HG02973 (cell line): ENCODE measurements around the gene COL23A1.

ENCODE experiments used
- ATAC-seq: cut with Tn5 transposase; IDR thresholded peaks from one replicate; pipeline ENCODE4 v1.9.1; 2021; ENCODE audit warnings: moderate library complexity; ENCODE audit not compliant: unreplicated experiment

Gene COL23A1

GRCh38 chr5:178291161-178291561, 299.0 kb downstream of the COL23A1 start:
- no peak for ATAC-seq

DNA sequence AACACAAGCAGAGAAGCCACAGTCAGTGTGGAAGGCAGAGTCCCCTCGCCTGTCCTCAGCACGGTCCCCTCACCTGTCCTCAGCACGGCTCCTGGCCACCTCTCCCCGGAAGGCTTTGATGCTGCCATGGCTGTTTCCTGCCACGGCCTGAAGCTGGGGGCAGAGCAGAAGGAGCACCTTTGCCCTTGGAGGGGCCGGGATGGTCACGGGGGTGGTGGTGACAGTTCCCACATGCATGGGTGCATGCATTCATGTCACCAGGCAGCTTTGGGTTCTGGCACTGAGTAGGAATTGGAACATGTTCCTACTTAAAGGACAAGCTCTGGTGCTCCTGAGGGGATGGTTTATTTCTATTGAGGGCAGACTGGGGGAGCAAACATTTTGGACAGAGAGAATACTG, 299.8 kb downstream of the COL23A1 start:
- ATAC-seq = no peak

DNA sequence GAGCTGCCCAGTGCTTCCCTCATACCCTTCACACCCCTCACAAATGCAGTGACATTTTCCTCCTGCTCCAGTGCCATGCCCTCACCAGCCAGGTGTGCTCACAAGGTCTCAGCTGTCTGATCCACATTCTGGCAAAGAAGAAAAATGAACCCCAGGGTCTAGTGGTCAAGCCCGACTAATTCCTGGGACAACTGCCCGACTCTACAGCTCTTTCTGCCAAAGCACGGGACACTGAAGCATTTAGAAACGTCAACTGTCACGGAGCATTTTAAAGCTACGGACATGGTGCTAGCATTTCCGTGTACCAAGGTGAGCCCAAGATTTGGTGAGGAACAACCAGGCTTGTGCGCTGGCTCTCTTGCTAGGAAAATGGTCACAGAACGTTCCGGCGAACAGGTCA, 300.8 kb downstream of the COL23A1 start:
- no peak for ATAC-seq

GRCh38 chr5:178288401-178289368, 301.5 kb downstream of the COL23A1 start:
- no peak for ATAC-seq

DNA sequence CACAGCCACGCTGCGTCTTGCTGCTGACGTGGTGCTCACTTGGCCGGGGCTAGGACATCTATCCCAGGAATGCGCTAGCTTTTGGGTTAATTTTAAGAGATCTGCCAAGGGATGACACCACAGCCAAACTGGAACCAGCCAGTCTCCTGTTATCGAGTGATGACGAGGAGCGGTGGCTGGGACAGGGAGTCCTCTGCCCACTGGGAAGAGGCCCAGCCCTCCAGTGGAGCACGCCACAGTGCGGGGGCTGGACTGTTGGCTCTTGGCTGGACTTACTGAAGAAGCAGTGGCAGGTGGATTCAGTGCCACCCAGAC, 302.4 kb downstream of the COL23A1 start:
- ATAC-seq = no peak

DNA sequence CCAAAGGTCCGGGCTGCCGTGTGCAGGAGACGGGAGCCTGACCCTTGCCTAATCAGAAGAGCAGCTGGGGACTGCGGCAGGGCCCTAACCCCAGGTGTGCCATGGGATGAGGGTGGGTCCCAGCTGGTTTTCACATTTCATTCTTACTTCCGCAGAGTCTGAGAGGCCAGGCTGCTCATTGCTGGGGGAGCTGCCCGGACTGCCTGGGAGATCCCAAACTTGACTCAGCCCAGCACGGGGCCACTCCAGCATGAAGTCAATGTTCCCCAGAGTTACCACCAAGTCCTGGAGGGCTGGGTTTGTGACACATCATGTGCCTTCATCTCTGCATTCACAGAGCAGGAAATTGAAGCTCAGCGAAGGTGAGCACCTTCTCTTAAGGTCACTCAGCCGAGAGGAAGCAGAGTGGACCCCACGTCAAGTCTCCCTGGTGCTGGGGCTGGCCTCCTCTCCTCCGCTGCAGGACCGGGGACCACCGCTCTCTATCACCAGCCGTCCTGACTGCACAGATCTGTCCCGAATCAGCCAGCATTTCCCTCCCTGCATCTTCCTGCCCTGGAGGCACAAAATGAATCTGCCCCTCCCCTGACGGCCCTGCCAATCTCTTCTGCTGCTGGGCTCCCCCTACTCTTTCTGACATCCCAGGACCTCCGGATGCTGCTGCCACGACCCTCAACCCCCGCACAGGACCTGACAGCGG, 303.0 kb downstream of the COL23A1 start:
- no peak for ATAC-seq

DNA sequence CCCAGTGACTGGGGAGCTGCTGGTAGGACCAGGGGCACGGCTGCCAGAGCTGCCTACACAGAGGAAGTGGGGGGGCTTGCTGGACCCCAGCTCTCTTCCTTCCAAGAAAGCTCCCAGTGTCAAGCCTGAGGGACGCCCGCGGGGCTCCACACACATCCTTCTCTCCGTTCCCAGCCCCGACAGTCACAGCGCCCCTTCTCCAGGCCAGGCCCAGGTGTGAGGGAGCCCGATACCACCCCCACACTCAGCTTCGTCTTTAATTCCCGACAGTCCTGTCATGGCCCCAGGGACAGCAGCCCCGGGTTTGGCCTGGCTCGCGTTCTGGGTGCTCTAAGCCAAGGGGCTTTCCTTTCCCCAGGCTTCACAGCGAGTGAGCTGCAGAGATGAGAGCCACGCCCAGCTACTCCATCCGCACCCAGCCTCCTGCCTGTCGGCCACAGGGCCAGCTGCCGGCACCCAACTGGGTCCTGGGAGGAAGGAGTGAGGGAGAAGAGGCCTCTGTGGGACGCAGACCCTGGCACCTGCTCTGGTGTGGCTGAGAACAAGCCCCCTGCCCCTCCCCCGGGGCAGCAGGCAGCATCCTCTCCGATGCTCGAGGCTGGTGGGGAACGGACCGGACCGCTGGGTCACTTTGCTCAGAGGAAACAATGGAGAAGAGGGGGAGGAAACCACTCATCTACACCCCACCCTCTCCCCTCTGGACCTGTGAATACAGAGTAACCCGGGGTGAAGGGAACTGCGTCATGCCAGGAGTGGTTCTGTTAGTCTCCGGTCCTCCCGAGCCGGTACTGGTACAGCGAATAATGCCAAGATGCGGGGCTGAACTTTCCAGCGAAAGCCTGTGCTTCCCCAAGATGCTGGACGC, 303.7 kb downstream of the COL23A1 start:
- ATAC-seq = no peak

DNA sequence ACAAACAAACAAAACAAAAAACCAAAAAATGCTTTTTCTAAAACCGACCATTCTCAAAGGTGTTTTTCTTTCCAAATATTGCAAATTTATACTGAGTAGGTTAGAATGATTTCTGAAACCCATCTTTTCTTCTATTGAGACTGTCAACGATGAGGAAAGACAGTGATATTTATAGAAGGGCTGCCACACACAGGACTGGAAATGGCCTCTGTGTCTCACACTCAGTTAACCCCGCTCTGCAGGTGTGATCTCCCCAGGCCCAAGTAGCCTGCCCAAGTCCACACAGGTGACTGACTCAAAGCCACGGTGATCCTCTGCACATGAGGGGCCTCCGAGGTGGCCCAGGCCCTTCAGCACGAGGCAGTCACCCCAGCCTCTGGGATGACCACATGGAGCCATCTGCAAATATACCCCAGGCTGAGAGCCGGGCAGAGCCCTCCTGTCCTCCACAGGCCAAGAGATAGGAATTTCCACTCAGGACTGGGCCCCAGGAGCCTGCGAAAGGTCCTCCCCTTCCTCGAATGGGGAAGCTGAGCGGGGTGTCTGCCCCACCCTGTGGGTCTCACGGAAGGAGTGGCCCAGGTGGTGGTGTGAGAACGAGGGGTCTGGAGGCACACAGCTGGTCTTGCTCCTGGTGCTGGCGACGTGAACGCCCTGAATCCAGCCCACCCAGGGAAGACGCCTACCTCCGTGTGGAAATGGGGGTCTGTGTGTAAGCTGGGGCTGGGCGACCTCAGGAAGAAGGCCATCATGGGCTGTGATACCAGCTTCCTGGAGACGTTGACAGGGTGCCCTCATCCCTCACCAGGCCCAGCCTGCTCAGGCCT, 304.6 kb downstream of the COL23A1 start:
- ATAC-seq = no peak

DNA sequence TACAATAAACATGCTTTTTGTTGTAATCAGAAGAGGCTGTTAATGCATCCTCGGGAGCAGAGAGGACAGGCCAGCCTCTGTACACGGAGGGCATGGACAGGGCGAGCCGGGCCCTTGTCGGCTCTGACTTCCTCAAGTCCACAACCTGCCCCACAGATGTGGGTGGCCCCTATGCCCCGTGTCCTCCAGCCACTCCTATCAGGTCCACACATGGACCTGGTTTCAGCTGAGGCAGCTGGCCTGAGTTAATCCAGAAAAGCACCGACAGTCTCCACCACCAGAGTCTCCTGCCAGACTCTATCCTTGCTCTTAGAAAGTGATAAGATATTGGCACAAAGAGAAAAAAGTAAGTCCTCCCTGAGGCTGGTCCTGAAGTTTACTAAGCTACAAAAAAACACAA, 305.2 kb downstream of the COL23A1 start:
- no peak for ATAC-seq

DNA sequence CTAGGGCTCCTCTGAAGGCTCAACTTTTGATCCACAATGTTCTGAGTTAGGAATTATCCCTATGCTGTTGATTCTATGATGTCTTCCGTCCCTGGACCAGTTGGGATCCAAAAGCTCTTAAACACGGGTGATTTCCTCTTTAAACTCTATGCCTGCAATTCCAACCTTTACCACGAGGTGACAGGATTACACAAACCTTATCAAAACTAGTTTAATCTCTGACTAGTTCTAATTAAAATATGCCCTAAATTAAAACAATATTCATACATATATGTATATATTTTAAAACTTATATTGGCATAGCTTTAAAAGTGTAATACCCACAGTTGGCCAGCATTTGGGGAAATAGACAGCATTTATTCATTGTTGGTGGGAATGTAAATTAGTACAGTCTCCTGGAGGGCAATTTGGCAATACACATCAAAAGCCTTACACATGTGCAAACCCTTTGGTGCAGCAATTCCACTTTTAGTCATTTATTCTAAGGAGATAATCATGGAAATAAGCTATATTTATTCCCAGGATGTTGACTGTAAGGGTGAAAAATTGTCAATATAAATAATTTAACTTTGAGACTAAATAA, 306.0 kb downstream of the COL23A1 start:
- ATAC-seq = no peak

GRCh38 chr5:178283520-178283919, 306.7 kb downstream of the COL23A1 start:
- no peak for ATAC-seq

DNA sequence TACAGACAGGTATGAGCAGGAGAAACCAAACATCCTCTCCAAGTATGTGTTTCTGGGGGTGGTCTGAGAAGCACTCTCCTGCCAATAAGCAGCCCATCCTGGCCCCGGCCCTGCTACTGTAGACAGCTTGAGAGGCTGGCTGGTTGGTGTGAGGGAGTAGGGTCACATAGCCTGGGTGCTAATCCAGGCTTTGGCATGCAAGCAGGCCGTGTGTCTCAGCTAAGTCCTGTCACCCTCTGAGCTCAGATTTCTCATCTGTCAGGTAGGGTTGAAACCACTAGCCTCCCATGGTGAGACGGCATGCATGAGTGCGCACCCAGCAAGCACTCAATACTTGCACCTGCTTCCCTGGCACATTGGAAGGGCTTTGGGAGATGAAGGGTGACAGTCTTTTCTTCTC, 307.8 kb downstream of the COL23A1 start:
- no peak for ATAC-seq

GRCh38 chr5:178281331-178281730, 308.9 kb downstream of the COL23A1 start:
- ATAC-seq = no peak

GRCh38 chr5:178280631-178281030, 309.6 kb downstream of the COL23A1 start:
- no peak for ATAC-seq

DNA sequence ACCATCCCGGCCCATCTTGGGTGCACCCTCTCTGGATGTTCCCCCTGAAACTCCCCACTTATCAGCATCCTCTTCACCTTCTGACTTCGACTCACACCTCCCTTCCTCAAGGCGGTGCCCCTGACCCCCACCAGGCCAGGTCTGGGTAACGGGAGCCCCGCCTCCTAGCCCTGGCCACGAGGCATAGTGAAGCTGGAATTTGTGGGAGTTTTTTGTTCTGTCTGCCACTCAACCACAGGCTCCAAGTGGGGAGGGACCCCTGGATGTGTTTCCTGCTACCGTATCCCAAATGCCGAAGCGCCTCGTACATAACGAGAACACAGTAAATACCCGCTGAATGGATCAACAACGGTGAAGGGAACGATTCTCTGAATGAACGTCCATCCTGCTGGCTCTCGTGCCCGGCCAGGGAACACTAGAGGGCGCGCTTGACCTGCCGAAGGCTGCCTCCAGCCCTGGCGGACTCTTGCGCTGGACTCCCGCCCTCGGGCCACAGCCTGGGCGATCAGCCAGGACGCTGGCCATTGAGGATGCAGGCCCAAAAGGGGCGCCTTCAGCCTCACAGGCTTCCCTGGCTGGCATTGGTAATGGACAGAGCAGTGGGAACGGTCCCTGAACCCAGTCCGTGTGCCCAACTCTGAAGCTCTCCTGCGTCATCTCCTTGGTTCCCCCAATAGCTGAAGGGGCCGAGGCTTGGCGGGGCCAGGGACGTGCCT, 310.3 kb downstream of the COL23A1 start:
- no peak for ATAC-seq

- no peak for ATAC-seq
Observed at GRCh38 chr5:178279026-178279722, 311.0 kb downstream of the COL23A1 start.

DNA sequence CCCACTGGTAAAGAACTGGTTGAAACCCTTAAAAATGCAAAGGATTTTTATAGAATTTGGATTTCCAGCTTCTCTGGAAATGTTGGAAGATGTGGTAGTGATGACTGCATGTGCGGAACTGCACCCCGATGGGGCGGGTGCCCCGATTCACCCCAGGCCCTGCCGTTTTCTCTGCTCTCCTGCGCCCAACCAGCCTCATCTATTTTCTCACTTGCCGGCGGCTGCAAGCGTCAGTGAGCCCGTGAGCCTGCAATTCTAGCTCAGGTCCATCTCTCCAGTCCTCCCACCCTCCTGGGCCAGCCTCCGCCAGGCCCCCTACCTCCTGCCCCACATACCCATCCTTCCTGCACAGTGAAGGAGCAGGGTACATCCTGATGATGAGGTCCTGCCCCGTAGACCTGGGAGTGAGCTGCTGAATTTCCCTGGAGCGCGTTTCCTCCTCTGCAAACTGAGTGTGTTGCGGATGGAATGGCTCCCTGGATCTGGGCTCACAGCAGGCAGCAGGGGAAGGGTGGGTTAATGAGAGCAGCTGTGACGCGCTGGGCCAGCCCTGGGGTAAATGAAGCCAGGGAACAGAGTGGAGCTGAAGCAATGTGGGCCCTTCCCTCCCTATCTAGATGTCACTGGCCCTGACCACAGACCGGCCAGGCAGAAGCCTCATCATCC, 311.7 kb downstream of the COL23A1 start:
- ATAC-seq = no peak

DNA sequence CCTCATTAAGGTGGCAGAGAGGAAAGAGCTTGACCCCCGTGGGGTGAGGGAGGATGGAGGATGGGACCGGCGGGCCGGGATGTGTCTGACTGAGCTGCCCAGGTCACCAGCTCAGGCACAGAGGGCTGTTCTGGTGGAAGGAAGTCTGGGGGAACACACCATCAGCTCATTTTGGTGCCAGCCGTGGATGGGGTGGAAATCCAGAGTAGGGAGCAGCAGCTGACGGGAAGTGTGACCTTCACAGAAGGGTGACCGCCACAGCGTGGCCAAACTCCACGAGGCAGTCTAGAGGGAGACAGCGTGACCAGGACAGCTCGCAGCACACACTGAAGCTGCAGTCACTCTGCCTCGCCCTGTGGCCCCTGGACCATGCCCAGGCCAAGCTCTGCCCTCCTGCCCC, 312.3 kb downstream of the COL23A1 start:
- no peak for ATAC-seq
